Endothelial cell of umbilical vein (primary cell): ENCODE results near the gene RPS8. TPM values are rescaled to one million over a fixed set of nuclear protein-coding genes. Genes with fewer than 3 reads are reported as not detected.

ENCODE experiments used
- BruUV-seq: library from RNA; stranded (reverse); fragments of 400-500 nt; replicated peaks from 2 replicates; lab custom pipeline; 2021; lab: Mats Ljungman, UMichigan
- CTCF ChIA-PET: fragments of 300-600, 350-600 bp; sonication (Branson Sonifier 250); formaldehyde crosslinking; loops from one replicate; lab custom pipeline; 2021; ENCODE audit warnings: antibody characterized with exemption, inconsistent platforms; lab: Charles Lee
- POLR2A ChIA-PET: fragments of 300-600, 350-600 bp; sonication (Branson Sonifier 250); formaldehyde crosslinking; loops from one replicate; lab custom pipeline; 2021; ENCODE audit warnings: antibody characterized with exemption, inconsistent platforms; lab: Charles Lee
- DNase-seq: peaks from one replicate; pipeline ENCODE4 v3.0.0-alpha.2; 2011; ENCODE audit warnings: low read depth, low spot score
- FAIRE-seq: peaks from 2 replicates; lab custom pipeline; 2011; peaks lifted over from hg19 to GRCh38; lab: Jason Lieb, UNC
- H2AFZ ChIP-seq: 2 replicates; pipeline ENCODE4 v1.6.0; 2012; ENCODE audit warnings: low read depth, low read length, control low read depth, inconsistent platforms
- H3K27ac ChIP-seq: 2 replicates; pipeline ENCODE4 v1.5.1; 2011; ENCODE audit warnings: low read depth, mild to moderate bottlenecking, control low read depth, low read length, moderate library complexity; ENCODE audit not compliant: insufficient read depth
- H3K27me3 ChIP-seq, 2 experiments: 2 replicates each; pipeline versions ENCODE4 v1.6.0 to v1.6.1; 2011; ENCODE audit warnings: low read length in 2 of 2, mixed read lengths in 1 of 2; ENCODE audit not compliant: control insufficient read depth in 2 of 2, insufficient read depth in 2 of 2
- H3K36me3 ChIP-seq, 2 experiments: 2 replicates in 1 of 2; 3 replicates in 1 of 2; pipeline ENCODE4 v1.5.1; 2011; ENCODE audit warnings: low read length in 2 of 2, mild to moderate bottlenecking in 1 of 2, moderate library complexity in 1 of 2; ENCODE audit not compliant: control insufficient read depth in 2 of 2, insufficient read depth in 2 of 2; ENCODE audit errors: extremely low read depth in 1 of 2
- H3K4me1 ChIP-seq: 3 replicates; pipeline ENCODE4 v1.5.1; 2011; ENCODE audit warnings: mild to moderate bottlenecking, low read length; ENCODE audit not compliant: control insufficient read depth, insufficient read depth; ENCODE audit errors: extremely low read depth
- H3K4me2 ChIP-seq: 2 replicates; pipeline ENCODE4 v1.6.1; 2011; ENCODE audit warnings: low read length, control low read depth, mixed read lengths; ENCODE audit not compliant: insufficient read depth
- H3K4me3 ChIP-seq, 3 experiments: fragments of 200-600 bp in 1 of 3; sonication (generic), shearing (Covaris generic) in 1 of 3; replicated peaks in 1 of 3; 2 replicates each; pipeline ENCODE4 v1.5.1; 2011 to 2016; ENCODE audit warnings: control low read depth in 3 of 3, low read length in 3 of 3, mild to moderate bottlenecking in 2 of 3, inconsistent platforms in 1 of 3, low read depth in 1 of 3, moderate library complexity in 1 of 3; ENCODE audit not compliant: insufficient read depth in 1 of 3
- H3K79me2 ChIP-seq: 2 replicates; pipeline ENCODE4 v1.6.0; 2012; ENCODE audit warnings: low read length, inconsistent platforms; ENCODE audit not compliant: control insufficient read depth, insufficient read depth
- H3K9ac ChIP-seq: replicated peaks from 2 replicates; pipeline ENCODE3; 2011; ENCODE audit warnings: low read length, control low read depth; ENCODE audit not compliant: insufficient read depth; ENCODE audit errors: extremely low read depth
- H3K9me1 ChIP-seq: replicated peaks from 3 replicates; pipeline ENCODE4 v1.6.0; 2011; ENCODE audit warnings: mild to moderate bottlenecking, low read length; ENCODE audit not compliant: control insufficient read depth, insufficient read depth; ENCODE audit errors: extremely low read depth
- H3K9me3 ChIP-seq: replicated peaks from 2 replicates; pipeline ENCODE4 v1.5.1; 2012; ENCODE audit warnings: low read length, inconsistent platforms; ENCODE audit not compliant: control insufficient read depth, insufficient read depth
- H4K20me1 ChIP-seq: replicated peaks from 2 replicates; pipeline ENCODE3; 2011; ENCODE audit warnings: mild to moderate bottlenecking, low read length; ENCODE audit not compliant: control insufficient read depth, insufficient read depth; ENCODE audit errors: extremely low read depth
- CTCF ChIP-seq, 2 donors: IDR thresholded peaks; 1 replicate in 1 of 2; 2 replicates in 1 of 2; pipeline ENCODE4 v1.5.1; 2011; ENCODE audit warnings: low read length in 2 of 2, mild to moderate bottlenecking in 2 of 2, moderate library complexity in 2 of 2, control low read depth in 1 of 2, inconsistent platforms in 1 of 2, low read depth in 1 of 2; ENCODE audit not compliant: insufficient read depth in 1 of 2; ENCODE audit errors: extremely low read depth in 1 of 2
- EZH2 ChIP-seq: IDR thresholded peaks from 2 replicates; pipeline ENCODE4 v1.6.1; 2012; ENCODE audit warnings: borderline replicate concordance, low read depth, mild to moderate bottlenecking, moderate library complexity, low read length, inconsistent platforms; ENCODE audit not compliant: severe bottlenecking
- FOS ChIP-seq: IDR thresholded peaks from 2 replicates; pipeline ENCODE4 v1.6.1; 2011; ENCODE audit warnings: mild to moderate bottlenecking, low read length, moderate library complexity, borderline replicate concordance; ENCODE audit not compliant: insufficient read depth
- GATA2 ChIP-seq: IDR thresholded peaks from 2 replicates; pipeline ENCODE4 v1.7.0; 2011; ENCODE audit warnings: low read depth, mild to moderate bottlenecking, moderate library complexity, mixed read lengths, low read length; ENCODE audit not compliant: insufficient read length, insufficient read depth
- JUN ChIP-seq: IDR thresholded peaks from 2 replicates; pipeline ENCODE4 v1.6.1; 2011; ENCODE audit warnings: borderline replicate concordance, low read depth; ENCODE audit not compliant: insufficient read length, insufficient read depth
- MAX ChIP-seq: IDR thresholded peaks from 2 replicates; pipeline ENCODE4 v1.6.1; 2011; ENCODE audit not compliant: insufficient read depth, insufficient read length
- MYC ChIP-seq: IDR thresholded peaks from one replicate; pipeline ENCODE4 v1.6.1; 2011; ENCODE audit warnings: mild to moderate bottlenecking, low read depth, low read length
- POLR2A ChIP-seq: IDR thresholded peaks from 2 replicates; pipeline ENCODE4 v1.6.1; 2012; ENCODE audit warnings: low read depth, mild to moderate bottlenecking, control low read depth, low read length
- POLR2AphosphoS5 ChIP-seq: IDR thresholded peaks from 2 replicates; pipeline ENCODE4 v1.6.1; 2012; ENCODE audit warnings: low read depth, mild to moderate bottlenecking, control low read depth, low read length, moderate library complexity; ENCODE audit not compliant: insufficient read depth
- dilution Hi-C: fragments of 300-500 bp; cut with MboI; formaldehyde crosslinking; loops from one replicate; pipeline ENCODE4 v1.15.0; 2019; ENCODE audit warnings: low sequenced_read_pairs; ENCODE audit not compliant: extremely low pct_ligation_motif_present
- intact Hi-C: fragments of 100-400 bp; cut with micrococcal nuclease; formaldehyde crosslinking; loops from one replicate; pipeline ENCODE4 v1.10.0; 2022
- polyA plus RNA-seq, 4 experiments: library from polyadenylated mRNA; depleted of rRNA in 3 of 4; stranded (reverse) in 3 of 4; unstranded in 1 of 4; fragments of >200 nt; gene quantifications; 2 replicates each; pipeline versions ENCODE4 v1.2.1 to v1.2.3, GENCODE V29; 2011 to 2012; ENCODE audit warnings: missing spikeins in 1 of 4
- total RNA-seq: library from RNA; stranded (reverse); gene quantifications from 2 replicates; pipeline ENCODE4 v1.2.3, GENCODE V29; 2021

RPS8 gene
- total and polyA plus RNA-seq, 2 donors (not counting 3 experiments of a cell fraction or from before 2014, with no cell fraction given) = 1,842 to 2,306 TPM

- Histone ChIP-seq H4K20me1 (no peaks in the 10 kb centered on the region), H3K4me3 (peak overlapping the region in 1 of 3 experiments; percentile 11), H3K9me1 (no peaks in the 10 kb centered on the region), H3K9ac (peak overlapping the region; percentile 34), H3K27me3 (no peaks in the 10 kb centered on the region), H3K79me2 (peaks cover 28% of the 10 kb centered on the region), H2AFZ (no peak overlapping the region), H3K36me3 (peaks cover 7 to 17% of the 10 kb centered on the region in 2 experiments), H3K4me1 (peaks cover 61% of the 10 kb centered on the region), H3K9me3 (no peaks in the 10 kb centered on the region), H3K27ac (peak overlapping the region; percentile 70), H3K4me2 (peak overlapping the region; percentile 54)
- CTCF ChIA-PET = interaction anchor here (1.4 kb wide), 1 partner anchor 11 kb away, joined by 7 read pairs; the partner anchor contains the start of gene PLK3
- POLR2A ChIA-PET = interaction anchor here (4.3 kb wide), 1 partner anchor 11 kb away, joined by 75 read pairs; the partner anchor contains the start of gene PLK3
- FAIRE-seq (no peak), DNase-seq (peak; percentile 34)
- dilution Hi-C loops = no loop called here
- no TSS peak for BruUV-seq
- intact Hi-C loops = loop anchor here (1.0 kb wide), 1 partner anchor 8 kb away; no protein-coding TSS in a partner anchor
- no peak for TF ChIP-seq GATA2
- no peak for TF ChIP-seq EZH2
- no peak for TF ChIP-seq JUN
- TF ChIP-seq FOS = no peak
- no peak for TF ChIP-seq CTCF (IDR thresholded peaks at IDR 0.05; ENCODE audit: extremely low read depth in 1 of 2, insufficient read depth in 1 of 2, low read depth in 1 of 2, low read length in 2 of 2)
- no peak for TF ChIP-seq MYC
- no peak for TF ChIP-seq POLR2AphosphoS5
- no peak for TF ChIP-seq MAX
- TF ChIP-seq POLR2A = no peak
These were observed 35.9 kb downstream of the RPS8 start for GRCh38 chr1:44811234-44811633.
